OCI-LY3 (cell line): ENCODE measurements around the gene C11orf16.
"Not testable (repeated sequence)": the region's sequence is repeated elsewhere in the genome, so short reads cannot be mapped to it uniquely, and the experiment has no call there.

Experiments
- H2AFZ ChIP-seq: fragments of 200-600, 300-600 bp; shearing (Covaris generic); 2 replicates; pipeline ENCODE4 v1.6.0; 2014; ENCODE audit warnings: antibody characterized with exemption, low read depth, low read length
- H3K27ac ChIP-seq: fragments of 200-600, 300-600 bp; sonication (generic); 2 replicates; pipeline ENCODE4 v1.5.1; 2014; ENCODE audit warnings: mild to moderate bottlenecking, low read length, moderate library complexity, mixed read lengths
- H3K27me3 ChIP-seq: fragments of 200-600, 300-600 bp; sonication (generic); 2 replicates; pipeline ENCODE4 v1.6.1; 2014; ENCODE audit warnings: low read depth, low read length, mixed read lengths
- H3K36me3 ChIP-seq: fragments of 200-600, 300-600 bp; sonication (generic); replicated peaks from 2 replicates; pipeline ENCODE3; 2014; ENCODE audit warnings: low read depth, low read length, mixed read lengths
- H3K4me1 ChIP-seq: fragments of 300-600, 200-600 bp; sonication (generic); 2 replicates; pipeline ENCODE4 v1.6.1; 2014; ENCODE audit warnings: low read length, mixed read lengths
- H3K4me2 ChIP-seq: fragments of 200-600, 300-600 bp; sonication (generic); 2 replicates; pipeline ENCODE4 v1.6.1; 2014; ENCODE audit warnings: low read length, mixed read lengths
- H3K4me3 ChIP-seq: fragments of 300-600, 200-600 bp; sonication (generic); 2 replicates; pipeline ENCODE4 v1.5.1; 2014; ENCODE audit warnings: antibody characterized with exemption, mild to moderate bottlenecking, low read length, moderate library complexity
- H3K79me2 ChIP-seq: fragments of 300-600, 200-600 bp; shearing (Covaris generic); 2 replicates; pipeline ENCODE4 v1.6.1; 2014; ENCODE audit warnings: mild to moderate bottlenecking, low read length, mixed read lengths
- H3K9ac ChIP-seq: fragments of 300-600, 200-600 bp; shearing (Covaris generic); 2 replicates; pipeline ENCODE4 v1.6.0; 2014; ENCODE audit warnings: mild to moderate bottlenecking, low read length, moderate library complexity
- H3K9me3 ChIP-seq: fragments of 200-600, 300-600 bp; shearing (Covaris generic); 2 replicates; pipeline ENCODE4 v1.6.1; 2014; ENCODE audit warnings: low read length, mixed read lengths; ENCODE audit not compliant: insufficient read depth
- H4K20me1 ChIP-seq: fragments of 200-600, 300-600 bp; sonication (generic); 2 replicates; pipeline ENCODE4 v1.6.1; 2016; ENCODE audit warnings: low read length, mixed read lengths; ENCODE audit not compliant: insufficient read depth
- EZH2phosphoT487 ChIP-seq: fragments of 200-600 bp; shearing (Covaris generic); IDR thresholded peaks from 2 replicates; pipeline ENCODE4 v1.6.1; 2018; ENCODE audit warnings: antibody characterized with exemption, mixed run types, low read depth
- TF ChIP-seq, protein P1 (sequence below): fragments of 200-600, 300-600 bp; sonication (generic); IDR thresholded peaks from 2 replicates; pipeline ENCODE4 v1.5.1; 2014; ENCODE audit warnings: antibody characterized with exemption, low read length, low read depth

Gene C11orf16

DNA sequence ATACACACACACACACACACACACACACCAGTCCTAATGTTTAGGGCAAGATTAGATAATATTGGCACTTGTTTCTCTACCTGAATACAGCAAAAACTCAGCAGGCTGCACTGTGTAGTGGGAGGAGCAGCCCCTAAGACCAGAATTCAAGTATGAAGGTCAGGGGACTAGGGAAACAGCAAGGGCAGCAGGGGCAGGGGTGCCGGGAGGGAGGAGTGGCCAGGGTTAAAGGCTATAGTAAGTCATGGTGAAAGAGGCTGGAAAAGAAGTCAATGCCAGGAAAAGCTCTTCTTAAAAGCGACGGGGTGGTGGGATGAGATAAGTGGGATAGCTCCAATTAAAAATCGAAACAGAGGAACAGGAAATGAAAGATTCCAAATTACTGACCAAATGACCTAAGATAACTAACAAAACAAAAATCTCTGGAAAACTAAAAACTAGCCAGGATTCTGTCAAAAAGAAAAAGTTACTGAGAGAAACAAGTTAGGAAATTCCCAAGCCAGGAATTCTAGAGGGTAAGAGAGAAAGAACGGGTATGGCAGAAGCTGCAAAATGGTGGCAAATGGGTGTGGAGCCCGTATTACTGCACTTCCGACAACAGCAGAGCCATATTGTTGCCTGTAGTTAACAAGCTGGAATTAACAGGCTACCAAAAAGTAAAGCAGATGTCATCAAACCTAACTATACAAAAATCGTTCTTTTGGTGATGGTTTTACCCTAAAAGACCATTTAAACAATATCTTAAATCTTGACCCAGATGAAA lies 8.8 kb upstream of the C11orf16 start:
- Histone ChIP-seq H3K4me3 (no peak overlapping the region), H3K4me2 (no peak overlapping the region), H4K20me1 (no peaks in the 10 kb centered on the region), H3K27me3 (no peaks in the 10 kb centered on the region), H3K9ac (no peak overlapping the region), H3K4me1 (no peaks in the 10 kb centered on the region), H3K9me3 (no peaks in the 10 kb centered on the region), H3K36me3 (no peaks in the 10 kb centered on the region), H3K27ac (no peak overlapping the region), H3K79me2 (no peaks in the 10 kb centered on the region), H2AFZ (peak overlapping the region; percentile 65; the same call in 1 of the 2 replicates)
- TF ChIP-seq, protein P1, sequence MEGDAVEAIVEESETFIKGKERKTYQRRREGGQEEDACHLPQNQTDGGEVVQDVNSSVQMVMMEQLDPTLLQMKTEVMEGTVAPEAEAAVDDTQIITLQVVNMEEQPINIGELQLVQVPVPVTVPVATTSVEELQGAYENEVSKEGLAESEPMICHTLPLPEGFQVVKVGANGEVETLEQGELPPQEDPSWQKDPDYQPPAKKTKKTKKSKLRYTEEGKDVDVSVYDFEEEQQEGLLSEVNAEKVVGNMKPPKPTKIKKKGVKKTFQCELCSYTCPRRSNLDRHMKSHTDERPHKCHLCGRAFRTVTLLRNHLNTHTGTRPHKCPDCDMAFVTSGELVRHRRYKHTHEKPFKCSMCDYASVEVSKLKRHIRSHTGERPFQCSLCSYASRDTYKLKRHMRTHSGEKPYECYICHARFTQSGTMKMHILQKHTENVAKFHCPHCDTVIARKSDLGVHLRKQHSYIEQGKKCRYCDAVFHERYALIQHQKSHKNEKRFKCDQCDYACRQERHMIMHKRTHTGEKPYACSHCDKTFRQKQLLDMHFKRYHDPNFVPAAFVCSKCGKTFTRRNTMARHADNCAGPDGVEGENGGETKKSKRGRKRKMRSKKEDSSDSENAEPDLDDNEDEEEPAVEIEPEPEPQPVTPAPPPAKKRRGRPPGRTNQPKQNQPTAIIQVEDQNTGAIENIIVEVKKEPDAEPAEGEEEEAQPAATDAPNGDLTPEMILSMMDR: no peak
- TF ChIP-seq EZH2phosphoT487: no peak

DNA sequence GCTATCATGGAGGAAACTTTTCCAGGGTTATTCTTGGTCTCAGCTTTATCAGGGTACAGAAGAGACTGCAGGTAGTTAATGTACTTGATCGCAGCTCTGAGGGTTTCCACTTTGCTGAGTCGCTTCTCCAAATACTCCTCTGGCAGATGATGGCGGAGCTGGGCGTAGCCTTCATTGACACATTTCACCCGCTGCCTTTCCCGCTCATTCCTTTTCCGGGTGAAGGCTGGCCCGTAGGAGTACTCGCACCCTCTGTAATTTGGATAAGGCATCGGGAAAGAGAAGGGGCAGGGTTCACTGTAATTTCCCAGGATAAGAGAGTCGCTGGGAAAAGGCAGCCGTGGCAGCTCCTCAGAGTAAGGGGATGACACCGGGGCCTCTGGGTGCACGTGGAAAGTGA lies 4.9 kb upstream of the C11orf16 start:
- H4K20me1 ChIP-seq: no peaks in the 10 kb centered on the region
- no peak overlapping the region for H3K4me3 ChIP-seq
- no peaks in the 10 kb centered on the region for H3K9me3 ChIP-seq
- H3K27me3 ChIP-seq: no peaks in the 10 kb centered on the region
- H3K9ac ChIP-seq: no peak overlapping the region
- no peaks in the 10 kb centered on the region for H3K36me3 ChIP-seq
- no peaks in the 10 kb centered on the region for H3K79me2 ChIP-seq
- no peaks in the 10 kb centered on the region for H3K4me1 ChIP-seq
- H3K4me2 ChIP-seq: no peak overlapping the region
- no peak overlapping the region for H3K27ac ChIP-seq
- H2AFZ ChIP-seq: no peak overlapping the region
- TF ChIP-seq, protein P1: no peak
- TF ChIP-seq EZH2phosphoT487: no peak

DNA sequence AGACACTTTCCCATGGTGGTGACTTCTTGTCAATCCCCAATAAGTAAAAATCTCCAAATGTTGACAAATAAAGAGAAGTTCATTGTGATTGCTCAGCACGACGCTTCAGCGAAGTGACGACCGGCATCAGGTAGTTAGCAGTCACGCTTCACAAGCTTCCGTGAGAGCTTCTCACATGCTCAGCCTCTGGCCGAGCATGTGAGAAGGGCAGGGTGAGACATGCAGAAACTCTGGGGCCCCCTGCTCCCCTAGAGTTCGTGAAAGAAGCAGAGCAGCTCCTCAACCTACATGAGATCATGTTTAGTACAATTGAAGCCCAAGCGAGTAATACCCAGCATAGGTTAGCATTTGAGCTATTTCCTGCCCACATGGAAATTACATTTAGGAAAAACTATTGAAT lies 4.4 kb upstream of the C11orf16 start:
- no peaks in the 10 kb centered on the region for H4K20me1 ChIP-seq

DNA sequence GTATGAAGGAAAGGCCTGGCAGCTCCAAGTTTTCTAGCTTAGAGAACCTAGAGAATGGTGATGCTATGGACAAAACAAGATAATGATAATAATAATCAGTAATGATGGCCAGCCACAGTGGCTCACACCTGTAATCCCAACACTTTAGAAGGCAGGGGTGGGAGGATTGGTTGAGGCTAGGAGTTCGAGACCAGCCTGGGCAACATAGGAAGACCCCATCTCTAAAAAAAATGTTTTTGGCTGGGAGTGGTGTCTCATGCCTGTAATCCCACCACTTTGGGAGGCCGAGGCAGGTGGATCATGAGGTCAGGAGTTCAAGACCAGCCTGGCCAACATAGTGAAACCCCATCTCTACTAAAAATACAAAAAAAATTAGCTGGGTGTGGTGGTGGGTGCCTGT lies 3.0 kb upstream of the C11orf16 start:
- not testable (repeated sequence) for H3K79me2 ChIP-seq, H4K20me1 ChIP-seq, H3K4me3 ChIP-seq, H3K27me3 ChIP-seq, H3K9me3 ChIP-seq, H3K27ac ChIP-seq, H3K9ac ChIP-seq, H3K36me3 ChIP-seq, H3K4me1 ChIP-seq, H3K4me2 ChIP-seq, H2AFZ ChIP-seq

More for the DNA sequence above, 4.4 kb upstream of the C11orf16 start:
- no peaks in the 10 kb centered on the region for H3K9me3 ChIP-seq
- H3K4me1 ChIP-seq: no peaks in the 10 kb centered on the region
- H3K36me3 ChIP-seq: no peaks in the 10 kb centered on the region
- H3K79me2 ChIP-seq: no peaks in the 10 kb centered on the region
- no peak overlapping the region for H3K4me3 ChIP-seq
- no peak overlapping the region for H3K4me2 ChIP-seq
- no peak overlapping the region for H3K27ac ChIP-seq
- TF ChIP-seq, protein P1: no peak
- no peak for TF ChIP-seq EZH2phosphoT487
- H3K9ac ChIP-seq: no peak overlapping the region
- no peak overlapping the region for H2AFZ ChIP-seq
- no peaks in the 10 kb centered on the region for H3K27me3 ChIP-seq
